Type B pancreatic cell (in vitro differentiated cells): ENCODE measurements around the gene SET. TPM values are rescaled to one million over a fixed set of nuclear protein-coding genes. Genes with fewer than 3 reads are reported as not detected.

Experiments used
- DNase-seq: peaks from one replicate; pipeline ENCODE4 v3.0.0; 2021; ENCODE audit warnings: mixed read lengths; ENCODE audit not compliant: unreplicated experiment; ENCODE audit errors: extremely low spot score
- H3K27ac Mint-ChIP-seq: 2 replicates; pipeline ENCODE4 v1.8.0; 2021; ENCODE audit warnings: mild to moderate bottlenecking, mixed read lengths
- H3K27me3 Mint-ChIP-seq: 2 replicates; pipeline ENCODE4 v1.8.0; 2021; ENCODE audit warnings: mixed read lengths
- H3K36me3 Mint-ChIP-seq: 2 replicates; pipeline ENCODE4 v1.8.0; 2021; ENCODE audit warnings: mixed read lengths
- H3K4me1 Mint-ChIP-seq: one replicate; pipeline ENCODE4 v1.8.0; 2021; ENCODE audit warnings: mixed read lengths; ENCODE audit not compliant: unreplicated experiment
- H3K4me3 Mint-ChIP-seq: 2 replicates; pipeline ENCODE4 v1.8.0; 2021; ENCODE audit warnings: mild to moderate bottlenecking, mixed read lengths
- H3K9me3 Mint-ChIP-seq: 2 replicates; pipeline ENCODE4 v1.8.0; 2021; ENCODE audit warnings: mixed read lengths
- CTCF ChIP-seq: fragments of 200-600 bp; sonication (generic); conservative IDR thresholded peaks from 2 replicates; pipeline ENCODE4 v1.5.0; 2021; ENCODE audit warnings: antibody characterized with exemption, mild to moderate bottlenecking
- total RNA-seq: library from RNA; stranded (reverse); gene quantifications from 2 replicates; pipeline ENCODE4 v1.2.1, GENCODE V29; 2021; ENCODE audit warnings: low replicate concordance

Gene SET
- total RNA-seq, 1 donor from 2014 or later, result 545 TPM

GRCh38 chr9:128713411-128713780 is 24.4 kb downstream of the SET start:
- no peak overlapping the region for H3K4me3 Mint-ChIP-seq

GRCh38 chr9:128713941-128714573 is 25.0 kb downstream of the SET start:
- no peaks in the 10 kb centered on the region for H3K27me3 Mint-ChIP-seq
- H3K4me1 Mint-ChIP-seq, result no peaks in the 10 kb centered on the region
- no peaks in the 10 kb centered on the region for H3K9me3 Mint-ChIP-seq
- TF ChIP-seq CTCF, result no peak
- no peaks in the 10 kb centered on the region for H3K36me3 Mint-ChIP-seq
- no peak overlapping the region for H3K4me3 Mint-ChIP-seq
- no peak overlapping the region for H3K27ac Mint-ChIP-seq
- no peak for DNase-seq

More at GRCh38 chr9:128713411-128713780, 24.4 kb downstream of the SET start:
- Mint-ChIP-seq H3K9me3 (no peaks in the 10 kb centered on the region), H3K36me3 (no peaks in the 10 kb centered on the region), H3K27me3 (no peaks in the 10 kb centered on the region), H3K4me1 (no peaks in the 10 kb centered on the region), H3K27ac (no peak overlapping the region)
- no peak for TF ChIP-seq CTCF
- DNase-seq, result no peak

- Mint-ChIP-seq H3K4me3 (no peak overlapping the region), H3K9me3 (no peaks in the 10 kb centered on the region), H3K4me1 (no peaks in the 10 kb centered on the region), H3K27ac (no peak overlapping the region), H3K36me3 (no peaks in the 10 kb centered on the region), H3K27me3 (no peaks in the 10 kb centered on the region)
- no peak for DNase-seq
- no peak for TF ChIP-seq CTCF
Measured at GRCh38 chr9:128714586-128715435, 25.8 kb downstream of the SET start.

- DNase-seq, result no peak
- no peak for TF ChIP-seq CTCF
- Mint-ChIP-seq H3K27ac (no peak overlapping the region), H3K4me3 (no peak overlapping the region), H3K4me1 (no peaks in the 10 kb centered on the region), H3K36me3 (no peaks in the 10 kb centered on the region), H3K27me3 (no peaks in the 10 kb centered on the region), H3K9me3 (no peaks in the 10 kb centered on the region)
Measured at GRCh38 chr9:128715436-128715750, 26.4 kb downstream of the SET start.

GRCh38 chr9:128716581-128717254 is 27.7 kb downstream of the SET start:
- no peak for DNase-seq
- H3K36me3 Mint-ChIP-seq, result no peaks in the 10 kb centered on the region
- TF ChIP-seq CTCF, result no peak
- no peak overlapping the region for H3K4me3 Mint-ChIP-seq
- no peaks in the 10 kb centered on the region for H3K27me3 Mint-ChIP-seq
- H3K9me3 Mint-ChIP-seq, result no peaks in the 10 kb centered on the region
- no peaks in the 10 kb centered on the region for H3K4me1 Mint-ChIP-seq
- no peak overlapping the region for H3K27ac Mint-ChIP-seq
